Measurements from ENCODE around the gene RAB40C. TPM values are rescaled to one million over a fixed set of nuclear protein-coding genes. Genes with fewer than 3 reads are reported as not detected.

Gene RAB40C
- total and polyA plus RNA-seq, 2 experiments from 2014 or later: 30.2 to 32.7 TPM

- no peaks in the 10 kb centered on the region for H3K79me2 ChIP-seq
- no peak overlapping the region for H3K4me2 ChIP-seq
- H3K27ac ChIP-seq: no peak overlapping the region
- DNase-seq (ENCODE audit: low spot score): no peak
- no peaks in the 10 kb centered on the region for H3K36me3 ChIP-seq (replicated peaks; ENCODE audit: insufficient read depth, low read depth)
- TF ChIP-seq EZH2 (IDR thresholded peaks at IDR 0.05; ENCODE audit: borderline replicate concordance): no peak
- no peak for TF ChIP-seq CTCF (IDR thresholded peaks at IDR 0.05; ENCODE audit: poor library complexity)
- TF ChIP-seq EZH2phosphoT487 (IDR thresholded peaks at IDR 0.05; ENCODE audit: low read depth, severe bottlenecking, unreplicated experiment): no peak
- H3K4me1 ChIP-seq (ENCODE audit: insufficient read depth): peaks cover 16% of the 10 kb centered on the region
- H4K20me1 ChIP-seq (ENCODE audit: insufficient read depth, poor library complexity, severe bottlenecking): peaks cover 2% of the 10 kb centered on the region
- no peak overlapping the region for H2AFZ ChIP-seq
- no peaks in the 10 kb centered on the region for H3K27me3 ChIP-seq
- no peaks in the 10 kb centered on the region for H3K9me2 ChIP-seq (replicated peaks; ENCODE audit: insufficient read depth)
- WGBS (ENCODE audit: low lambda C conversion rate, missing lambda C conversion rate): 67% methylated on average over 27 of the region's 29 CpGs
- H3K9me3 ChIP-seq (ENCODE audit: low read depth): no peaks in the 10 kb centered on the region
- H3K4me3 ChIP-seq: no peak overlapping the region
Observed at GRCh38 chr16:629185-629832, 39.4 kb downstream of the RAB40C start.

- H4K20me1 ChIP-seq (ENCODE audit: insufficient read depth, poor library complexity, severe bottlenecking): no peaks in the 10 kb centered on the region
- no peaks in the 10 kb centered on the region for H3K9me3 ChIP-seq (ENCODE audit: low read depth)
- DNase-seq (ENCODE audit: low spot score): no peak
- TF ChIP-seq EZH2 (IDR thresholded peaks at IDR 0.05; ENCODE audit: borderline replicate concordance) (no peak), CTCF (IDR thresholded peaks at IDR 0.05; ENCODE audit: poor library complexity) (no peak), EZH2phosphoT487 (IDR thresholded peaks at IDR 0.05; ENCODE audit: low read depth, severe bottlenecking, unreplicated experiment) (no peak)
- no peak overlapping the region for H2AFZ ChIP-seq
- H3K27ac ChIP-seq: no peak overlapping the region
- H3K4me1 ChIP-seq (ENCODE audit: insufficient read depth): peaks cover 16% of the 10 kb centered on the region
- WGBS (ENCODE audit: low lambda C conversion rate, missing lambda C conversion rate): 43% methylated on average over 9 of the region's 11 CpGs
- no peaks in the 10 kb centered on the region for H3K27me3 ChIP-seq
- no peaks in the 10 kb centered on the region for H3K9me2 ChIP-seq (replicated peaks; ENCODE audit: insufficient read depth)
- H3K4me3 ChIP-seq: no peak overlapping the region
- peaks cover 1% of the 10 kb centered on the region for H3K79me2 ChIP-seq
- H3K4me2 ChIP-seq: no peak overlapping the region
- no peaks in the 10 kb centered on the region for H3K36me3 ChIP-seq (replicated peaks; ENCODE audit: insufficient read depth, low read depth)
Observed at GRCh38 chr16:629833-630248, 40.0 kb downstream of the RAB40C start.

GRCh38 chr16:630249-630814, 40.5 kb downstream of the RAB40C start:
- Histone ChIP-seq H3K4me3 (no peak overlapping the region), H3K9me2 (replicated peaks; ENCODE audit: insufficient read depth) (no peaks in the 10 kb centered on the region), H3K36me3 (replicated peaks; ENCODE audit: insufficient read depth, low read depth) (no peaks in the 10 kb centered on the region), H3K27ac (no peak overlapping the region), H3K27me3 (no peaks in the 10 kb centered on the region), H3K4me1 (ENCODE audit: insufficient read depth) (peaks cover 21% of the 10 kb centered on the region), H2AFZ (no peak overlapping the region), H3K9me3 (ENCODE audit: low read depth) (no peaks in the 10 kb centered on the region), H4K20me1 (ENCODE audit: insufficient read depth, poor library complexity, severe bottlenecking) (no peaks in the 10 kb centered on the region), H3K4me2 (peak overlapping the region; percentile 73), H3K79me2 (peaks cover 6% of the 10 kb centered on the region)
- no peak for TF ChIP-seq EZH2phosphoT487 (IDR thresholded peaks at IDR 0.05; ENCODE audit: low read depth, severe bottlenecking, unreplicated experiment)
- no peak for TF ChIP-seq EZH2 (IDR thresholded peaks at IDR 0.05; ENCODE audit: borderline replicate concordance)
- no peak for TF ChIP-seq CTCF (IDR thresholded peaks at IDR 0.05; ENCODE audit: poor library complexity)
- WGBS (ENCODE audit: low lambda C conversion rate, missing lambda C conversion rate): 45% methylated on average over 27 of the region's 29 CpGs
- DNase-seq (ENCODE audit: low spot score): no peak

Data from hepatocyte (in vitro differentiated cells).